ENCODE data around the gene GSX1.

DNA sequence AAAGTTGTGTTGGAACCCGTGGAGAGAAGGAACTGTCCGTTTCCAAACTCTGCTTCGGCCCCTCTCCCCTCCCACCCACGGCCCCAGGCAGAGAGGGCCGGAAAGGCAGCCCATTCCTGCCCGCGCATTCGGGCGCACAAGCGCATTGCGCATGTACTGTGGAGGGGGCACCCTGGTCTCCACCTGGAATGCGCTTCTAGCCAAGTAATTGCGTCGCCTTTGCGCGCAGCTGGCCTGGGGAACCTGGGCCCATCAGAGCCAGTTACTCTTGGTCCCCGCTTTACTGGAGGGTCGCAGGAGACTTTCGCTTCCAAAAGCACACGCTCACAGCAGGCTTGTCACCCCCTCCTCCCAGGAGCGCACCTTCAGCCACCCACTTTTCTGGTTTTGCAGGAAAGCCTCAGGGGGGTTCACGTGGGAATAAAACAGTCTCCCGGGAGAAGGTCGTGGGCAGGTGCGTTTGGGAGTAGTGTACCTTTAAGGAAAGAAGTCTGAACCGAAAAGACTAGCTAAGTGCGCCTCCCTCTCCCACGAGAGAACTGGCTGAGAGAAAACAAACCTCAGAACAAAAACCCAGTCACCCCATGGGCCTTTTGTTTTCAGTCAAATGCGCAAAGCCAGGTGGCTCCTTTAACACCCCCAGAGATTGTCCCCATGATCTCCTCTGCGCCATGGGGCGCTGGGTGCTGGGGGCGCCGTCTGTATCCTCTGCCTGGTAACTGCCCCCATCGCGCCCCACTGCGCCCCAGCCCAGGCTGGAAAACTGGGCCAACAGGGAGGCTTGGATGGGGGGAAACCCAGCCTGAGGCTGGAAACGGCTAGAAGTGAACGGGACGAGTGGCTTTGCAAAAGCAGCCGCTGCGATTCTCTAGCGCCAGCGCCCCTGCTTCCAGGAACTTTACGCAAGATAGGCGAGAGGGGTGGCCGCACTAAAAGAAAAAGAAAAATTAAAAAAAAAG, 28.5 kb downstream of the GSX1 start:
- TF ChIP-seq, protein P1, sequence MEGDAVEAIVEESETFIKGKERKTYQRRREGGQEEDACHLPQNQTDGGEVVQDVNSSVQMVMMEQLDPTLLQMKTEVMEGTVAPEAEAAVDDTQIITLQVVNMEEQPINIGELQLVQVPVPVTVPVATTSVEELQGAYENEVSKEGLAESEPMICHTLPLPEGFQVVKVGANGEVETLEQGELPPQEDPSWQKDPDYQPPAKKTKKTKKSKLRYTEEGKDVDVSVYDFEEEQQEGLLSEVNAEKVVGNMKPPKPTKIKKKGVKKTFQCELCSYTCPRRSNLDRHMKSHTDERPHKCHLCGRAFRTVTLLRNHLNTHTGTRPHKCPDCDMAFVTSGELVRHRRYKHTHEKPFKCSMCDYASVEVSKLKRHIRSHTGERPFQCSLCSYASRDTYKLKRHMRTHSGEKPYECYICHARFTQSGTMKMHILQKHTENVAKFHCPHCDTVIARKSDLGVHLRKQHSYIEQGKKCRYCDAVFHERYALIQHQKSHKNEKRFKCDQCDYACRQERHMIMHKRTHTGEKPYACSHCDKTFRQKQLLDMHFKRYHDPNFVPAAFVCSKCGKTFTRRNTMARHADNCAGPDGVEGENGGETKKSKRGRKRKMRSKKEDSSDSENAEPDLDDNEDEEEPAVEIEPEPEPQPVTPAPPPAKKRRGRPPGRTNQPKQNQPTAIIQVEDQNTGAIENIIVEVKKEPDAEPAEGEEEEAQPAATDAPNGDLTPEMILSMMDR (IDR thresholded peaks at IDR 0.05; ENCODE audit: low read depth, low read length, missing input control) = no peak
- TF ChIP-seq, protein P2, sequence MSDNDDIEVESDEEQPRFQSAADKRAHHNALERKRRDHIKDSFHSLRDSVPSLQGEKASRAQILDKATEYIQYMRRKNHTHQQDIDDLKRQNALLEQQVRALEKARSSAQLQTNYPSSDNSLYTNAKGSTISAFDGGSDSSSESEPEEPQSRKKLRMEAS (IDR thresholded peaks at IDR 0.05) = no peak
- TF ChIP-seq YY1 (IDR thresholded peaks at IDR 0.05) = no peak
- TF ChIP-seq RAD21 (IDR thresholded peaks at IDR 0.05) = no peak
- no peak for TF ChIP-seq TAF1 (conservative IDR thresholded peaks at IDR 0.05)
- TF ChIP-seq GABPA (IDR thresholded peaks at IDR 0.05 in 1 of 2, conservative IDR thresholded peaks at IDR 0.05 in 1 of 2) = no peak
- TF ChIP-seq, protein P3, sequence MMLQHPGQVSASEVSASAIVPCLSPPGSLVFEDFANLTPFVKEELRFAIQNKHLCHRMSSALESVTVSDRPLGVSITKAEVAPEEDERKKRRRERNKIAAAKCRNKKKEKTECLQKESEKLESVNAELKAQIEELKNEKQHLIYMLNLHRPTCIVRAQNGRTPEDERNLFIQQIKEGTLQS (IDR thresholded peaks at IDR 0.05) = no peak
- TF ChIP-seq JUND (IDR thresholded peaks at IDR 0.05) = no peak

All from liver (tissue), 3 donors.